GM19397 (cell line): Measurements from ENCODE around the gene L3MBTL4.

Experiments
- ATAC-seq: cut with Tn5 transposase; IDR thresholded peaks from one replicate; pipeline ENCODE4 v1.9.1; 2021; ENCODE audit warnings: mild to moderate bottlenecking, moderate library complexity; ENCODE audit not compliant: unreplicated experiment

The L3MBTL4 gene

DNA sequence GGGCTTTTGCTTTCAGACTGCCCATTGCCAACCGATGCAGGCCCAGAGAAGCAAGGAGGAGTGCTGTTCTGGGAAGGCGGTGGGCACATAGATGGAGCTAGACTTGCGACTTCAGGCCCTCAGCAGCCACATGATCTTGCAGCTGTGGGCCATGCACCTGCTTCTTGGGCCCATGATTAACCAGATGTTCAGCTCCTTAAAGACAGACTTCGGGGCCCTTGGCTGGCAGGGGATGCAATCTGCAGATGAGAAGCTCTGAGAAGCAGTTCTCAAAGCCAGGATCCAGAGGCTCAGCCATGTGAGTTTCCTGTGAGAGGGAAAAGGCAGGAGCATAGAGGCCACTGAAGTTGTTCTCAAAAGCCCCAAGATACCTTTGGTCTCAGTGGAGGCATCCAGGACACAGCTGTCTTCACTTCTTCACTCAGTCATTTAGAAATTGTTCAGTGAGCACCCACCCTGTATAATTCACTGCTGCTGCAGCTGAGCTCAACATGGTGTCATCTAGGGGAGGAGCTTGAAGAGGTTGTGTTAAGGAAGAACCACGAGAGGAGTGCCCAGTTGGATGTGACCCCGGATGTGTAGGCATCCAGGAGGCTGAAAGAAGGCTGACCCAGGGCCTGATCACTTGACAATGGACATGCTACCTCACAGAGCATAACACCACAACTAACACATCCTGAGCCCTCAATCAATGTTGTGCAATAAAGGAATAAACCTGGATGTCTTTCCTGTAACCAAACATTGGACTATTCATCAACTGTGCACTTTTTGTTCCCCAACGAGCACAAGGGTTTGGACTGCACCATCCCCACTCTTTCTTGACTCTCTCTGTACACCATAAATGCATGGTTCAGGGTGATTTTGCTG lies 474.7 kb downstream of the L3MBTL4 start:
- ATAC-seq = no peak

DNA sequence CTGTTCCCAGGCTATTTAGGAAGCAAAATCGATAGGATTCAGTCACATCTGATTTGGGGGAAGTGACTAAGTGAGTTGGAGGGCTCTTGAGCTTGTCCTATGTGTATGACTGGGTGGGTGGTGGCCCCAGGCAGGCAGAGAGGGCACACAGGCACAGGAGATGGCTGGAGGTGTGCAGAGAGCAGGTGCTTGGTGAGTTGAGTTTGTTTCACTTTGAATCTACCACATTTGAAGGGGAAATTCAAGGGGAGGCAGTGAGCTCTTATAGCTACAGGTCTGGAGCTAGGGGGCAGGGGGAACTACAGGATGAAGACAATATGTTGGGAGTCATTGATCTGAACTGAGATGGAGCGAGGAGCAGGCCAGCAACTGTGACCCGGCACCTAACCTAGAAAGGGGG lies 476.9 kb downstream of the L3MBTL4 start:
- no peak for ATAC-seq

GRCh38 chr18:5937121-5937520 lies 477.6 kb downstream of the L3MBTL4 start:
- no peak for ATAC-seq

- ATAC-seq = no peak
These were observed 483.9 kb downstream of the L3MBTL4 start for GRCh38 chr18:5930789-5931188.

DNA sequence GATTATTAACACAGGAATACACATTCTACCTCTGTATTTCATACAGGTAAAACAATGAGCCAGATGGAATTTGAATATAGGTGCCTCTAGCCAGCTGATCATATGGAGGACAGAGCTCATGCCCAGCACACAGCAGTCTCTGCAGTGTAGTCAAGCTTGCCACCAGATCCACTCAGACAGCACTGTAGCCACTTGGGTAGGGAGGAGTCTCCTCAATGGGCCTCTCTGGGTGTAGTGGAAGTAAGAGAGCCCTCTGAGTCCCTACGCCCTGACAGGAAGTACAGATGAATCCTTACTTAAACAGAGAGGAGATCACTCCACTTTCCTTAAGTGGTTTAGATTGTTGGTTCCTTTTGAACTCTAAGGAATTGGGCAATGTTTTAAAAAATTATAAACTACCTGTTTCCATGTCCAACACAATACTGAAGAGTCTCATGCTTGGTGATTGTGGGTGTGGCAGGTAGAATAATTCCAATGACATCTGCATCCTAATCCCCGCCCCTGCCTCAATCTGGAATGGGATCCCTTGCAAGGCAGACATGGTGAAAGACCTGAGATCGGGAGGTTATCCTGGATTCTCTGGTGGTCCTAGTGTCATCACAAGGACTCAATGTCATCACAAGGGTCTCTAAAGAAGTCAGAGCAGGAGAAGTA lies 496.4 kb downstream of the L3MBTL4 start:
- ATAC-seq = no peak

DNA sequence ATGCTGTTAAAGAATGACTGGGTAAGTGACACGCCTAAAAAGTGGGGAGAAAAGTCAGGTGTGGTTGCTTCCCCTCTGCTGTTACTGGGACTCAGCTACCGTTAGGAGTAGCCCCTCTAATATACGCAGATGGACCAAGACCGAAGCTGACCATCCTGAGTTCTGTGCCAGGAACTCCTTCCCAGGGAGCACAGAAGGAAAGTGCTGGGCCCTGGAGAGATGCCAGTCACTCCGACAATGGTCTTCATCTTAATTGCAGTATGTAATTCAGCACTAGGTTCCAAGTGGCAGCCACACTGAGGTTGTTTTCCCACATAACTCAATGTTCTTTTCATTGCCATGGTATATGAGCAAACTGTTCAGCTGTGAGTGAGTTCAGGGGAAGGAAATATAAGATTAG lies 499.8 kb downstream of the L3MBTL4 start:
- ATAC-seq = no peak

GRCh38 chr18:5914016-5914415 lies 500.7 kb downstream of the L3MBTL4 start:
- ATAC-seq = no peak

DNA sequence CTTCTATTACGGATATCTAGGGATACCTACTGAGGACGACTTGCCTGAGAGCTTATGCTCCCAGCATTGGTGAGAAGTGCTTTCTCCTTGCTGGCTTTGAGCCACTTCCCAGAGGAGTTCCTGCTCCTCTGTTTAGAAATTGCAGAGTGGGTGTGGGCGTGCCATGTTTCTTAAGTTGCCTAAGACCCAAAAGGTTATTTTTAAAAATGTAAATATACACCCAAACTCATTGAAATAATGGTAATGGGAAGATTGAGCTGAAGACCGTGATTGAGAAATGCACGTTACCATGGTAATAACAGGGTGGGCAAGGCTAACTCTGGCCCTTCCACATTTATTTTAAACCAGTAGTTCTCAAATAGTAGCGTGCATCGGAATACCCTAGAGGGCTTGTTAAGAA lies 502.1 kb downstream of the L3MBTL4 start:
- no peak for ATAC-seq

- ATAC-seq = no peak
These were observed 505.6 kb downstream of the L3MBTL4 start for GRCh38 chr18:5909125-5909524.
